ENCODE results near the gene LTBP3.

LTBP3 gene

GRCh38 chr11:65590240-65590738, 32.1 kb upstream of the LTBP3 start:
- no peak for DNase-seq (ENCODE audit: low spot score)
- TF ChIP-seq CTCF (IDR thresholded peaks at IDR 0.05; ENCODE audit: extremely low read depth, missing control alignments) = no peak

- TF ChIP-seq CTCF (IDR thresholded peaks at IDR 0.05; ENCODE audit: extremely low read depth, missing control alignments) = no peak
- DNase-seq (ENCODE audit: low spot score) = peak; percentile 87
These were observed 31.5 kb upstream of the LTBP3 start for GRCh38 chr11:65589444-65590239.

- peak; percentile 74 for TF ChIP-seq CTCF (IDR thresholded peaks at IDR 0.05; ENCODE audit: extremely low read depth, missing control alignments)
- DNase-seq (ENCODE audit: low spot score) = peak; percentile 97
These were observed 30.3 kb upstream of the LTBP3 start for GRCh38 chr11:65588199-65589054.

- no peak for TF ChIP-seq CTCF (IDR thresholded peaks at IDR 0.05; ENCODE audit: extremely low read depth, missing control alignments)
- DNase-seq (ENCODE audit: low spot score) = no peak
These were observed 28.5 kb upstream of the LTBP3 start for GRCh38 chr11:65586676-65587075.

DNA sequence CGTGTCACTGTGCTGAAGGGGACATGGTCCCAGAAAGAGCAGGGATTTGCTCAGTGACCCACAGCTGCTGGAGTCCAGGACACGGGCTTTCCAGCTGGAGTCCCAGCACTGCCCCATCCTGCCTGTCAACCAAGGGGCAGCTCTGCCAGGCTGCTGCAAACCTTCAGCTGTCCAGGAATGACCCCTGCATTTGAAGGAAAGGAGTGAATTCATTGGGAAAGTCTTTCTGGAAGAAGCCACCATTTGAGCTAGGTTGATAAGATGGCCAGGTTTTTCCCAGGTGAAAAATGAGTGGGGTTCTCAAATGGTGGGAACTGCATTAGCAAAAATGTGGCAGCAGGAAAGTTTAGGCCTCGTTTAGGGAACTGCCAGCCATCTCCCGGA, 28.1 kb upstream of the LTBP3 start:
- DNase-seq (ENCODE audit: low spot score) = no peak
- TF ChIP-seq CTCF (IDR thresholded peaks at IDR 0.05; ENCODE audit: extremely low read depth, missing control alignments) = no peak

DNA sequence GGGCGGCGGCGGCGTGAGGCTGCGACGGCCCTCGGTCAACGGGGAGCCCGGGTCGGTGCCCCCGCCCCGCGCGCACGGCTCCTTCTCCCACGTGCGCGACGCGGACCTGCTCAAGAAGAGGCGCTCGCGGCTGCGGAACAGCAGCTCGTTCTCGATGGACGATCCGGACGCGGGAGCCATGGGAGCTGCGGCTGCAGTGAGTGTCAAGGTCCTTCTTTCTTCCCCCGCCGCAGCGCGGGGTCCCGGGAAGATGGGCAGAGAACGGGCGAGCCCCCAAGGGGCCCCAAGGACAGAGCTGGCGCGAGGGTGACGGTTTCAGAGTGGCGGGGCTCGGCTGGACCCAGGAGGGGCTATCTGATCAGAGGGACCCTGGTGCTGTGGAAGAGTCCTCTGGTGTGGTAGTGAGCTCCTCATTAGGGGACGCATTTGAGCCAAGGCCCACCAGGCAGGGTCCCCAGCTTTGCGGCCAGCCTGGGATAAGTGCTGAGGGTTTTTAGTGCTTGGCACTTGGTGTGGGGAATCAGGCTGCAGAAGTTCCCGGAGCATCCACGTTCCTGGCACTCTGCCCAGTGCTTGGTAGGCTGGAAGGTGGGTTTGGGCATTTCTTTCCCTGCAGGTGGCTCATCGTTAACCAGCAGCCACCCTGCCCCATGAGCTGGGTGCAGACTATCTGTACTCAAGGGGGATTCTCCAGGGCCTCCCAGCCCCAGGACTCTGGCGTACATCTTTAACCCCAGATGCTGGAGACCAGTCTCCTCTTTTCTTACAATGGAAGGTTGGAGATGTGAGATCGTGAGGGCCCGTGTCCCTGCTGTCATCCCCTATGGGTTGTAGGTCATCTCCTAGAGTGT, 27.5 kb upstream of the LTBP3 start:
- no peak for DNase-seq (ENCODE audit: low spot score)
- TF ChIP-seq CTCF (IDR thresholded peaks at IDR 0.05; ENCODE audit: extremely low read depth, missing control alignments) = no peak

Measured in GM20000 (cell line).